K562 (cell line): ENCODE results near the gene PCED1B. TPM values are rescaled to one million over a fixed set of nuclear protein-coding genes. Genes with fewer than 3 reads are reported as not detected.

Experiments used
- ATAC-seq: fragments of 200-7000 bp; cut with Tn5 transposase; 3 replicates; pipeline ENCODE4 v1.9.1; 2020; ENCODE audit warnings: moderate library complexity
- BruUV-seq: library from RNA; stranded (reverse); fragments of 400-500 nt; replicated peaks from 2 replicates; lab custom pipeline; 2021; lab: Mats Ljungman, UMichigan
- CTCF ChIA-PET: fragments of 300-600 bp; formaldehyde crosslinking; extraction: SDS; loops from one replicate; lab custom pipeline; 2021; ENCODE audit warnings: low intra/inter-chr PET ratio; lab: Yijun Ruan, JAX
- POLR2A ChIA-PET: fragments of 300-600, 350-650 bp; sonication (Branson Sonifier 250); formaldehyde crosslinking; extraction: SDS; loops from one replicate; lab custom pipeline; 2021; ENCODE audit warnings: antibody characterized with exemption, inconsistent platforms; lab: Yijun Ruan, JAX
- DNase-seq, 4 experiments: peaks; one replicate each; pipeline versions ENCODE4 v3.0.0 to v3.0.0-alpha.2; 2011 to 2018; ENCODE audit warnings: low spot score in 3 of 4, mixed read lengths in 3 of 4; ENCODE audit errors: extremely low read depth in 1 of 4
- FAIRE-seq: peaks from 2 replicates; lab custom pipeline; 2011; peaks lifted over from hg19 to GRCh38; lab: Jason Lieb, UNC
- H2AFZ ChIP-seq: 2 replicates; pipeline ENCODE4 v1.6.0; 2011; ENCODE audit warnings: low read depth, low read length, control low read depth, inconsistent platforms
- H3K27ac ChIP-seq: fragments of 200-600 bp; 3 replicates; pipeline ENCODE4 v1.8.0; 2011; ENCODE audit warnings: low read depth, mild to moderate bottlenecking, control low read depth, inconsistent platforms, low read length, moderate library complexity, mixed read lengths; ENCODE audit errors: extremely low read depth
- H3K27me3 ChIP-seq, 2 experiments: fragments of 300-600 bp in 1 of 2; 2 replicates in 1 of 2; 3 replicates in 1 of 2; pipeline versions ENCODE4 v1.6.0 to v1.8.0; 2011; ENCODE audit warnings: inconsistent platforms in 2 of 2, low read length in 2 of 2, mild to moderate bottlenecking in 1 of 2, mixed read lengths in 1 of 2, moderate library complexity in 1 of 2; ENCODE audit not compliant: control insufficient read depth in 2 of 2, insufficient read depth in 2 of 2
- H3K36me3 ChIP-seq: fragments of 300-600 bp; 3 replicates; pipeline ENCODE4 v1.8.0; 2011; ENCODE audit warnings: mild to moderate bottlenecking, low read length, inconsistent platforms; ENCODE audit not compliant: control insufficient read depth, insufficient read depth
- H3K4me1 ChIP-seq, 2 experiments: fragments of 200-600 bp in 1 of 2; replicated peaks in 1 of 2; 2 replicates in 1 of 2; 3 replicates in 1 of 2; pipeline versions ENCODE4 v1.5.1 to v1.8.0; 2011; ENCODE audit warnings: inconsistent platforms in 2 of 2, low read length in 2 of 2, mild to moderate bottlenecking in 1 of 2, mixed read lengths in 1 of 2, moderate library complexity in 1 of 2; ENCODE audit not compliant: control insufficient read depth in 2 of 2, insufficient read depth in 2 of 2
- H3K4me2 ChIP-seq: 2 replicates; pipeline ENCODE4 v1.6.1; 2011; ENCODE audit warnings: low read length, control low read depth, inconsistent platforms, mixed read lengths; ENCODE audit not compliant: insufficient read depth
- H3K4me3 ChIP-seq: fragments of 200-600 bp; sonication (generic), shearing (Covaris generic); 2 replicates; pipeline ENCODE4 v1.5.1; 2016; ENCODE audit warnings: control low read depth, inconsistent platforms
- H3K79me2 ChIP-seq: fragments of 200-600 bp; 3 replicates; pipeline ENCODE4 v1.8.0; 2011; ENCODE audit warnings: low read length, inconsistent platforms; ENCODE audit not compliant: control insufficient read depth, insufficient read depth
- H3K9ac ChIP-seq, 2 experiments: 2 replicates each; pipeline versions ENCODE4 v1.6.0 to v1.6.1; 2011; ENCODE audit warnings: low read depth in 2 of 2, low read length in 2 of 2, control low read depth in 1 of 2, inconsistent platforms in 1 of 2, mild to moderate bottlenecking in 1 of 2, mixed read lengths in 1 of 2; ENCODE audit not compliant: insufficient read depth in 1 of 2
- H3K9me1 ChIP-seq: one replicate; pipeline ENCODE4 v1.6.0; 2011; ENCODE audit warnings: inconsistent platforms, mild to moderate bottlenecking, low read length, moderate library complexity; ENCODE audit not compliant: control insufficient read depth, insufficient read depth
- H3K9me3 ChIP-seq: replicated peaks from 2 replicates; pipeline ENCODE4 v1.5.1; 2011; ENCODE audit warnings: low read depth, low read length, inconsistent platforms; ENCODE audit not compliant: control insufficient read depth, insufficient read depth
- H4K20me1 ChIP-seq: replicated peaks from 2 replicates; pipeline ENCODE4 v1.6.1; 2011; ENCODE audit warnings: low read length, inconsistent platforms, mixed read lengths; ENCODE audit not compliant: control insufficient read depth, insufficient read depth
- ARID4B ChIP-seq: sonication (generic); formaldehyde crosslinking; IDR thresholded peaks from 2 replicates; pipeline ENCODE4 v1.8.0; 2022; ENCODE audit warnings: mild to moderate bottlenecking, missing genetic modification reagents
- CEBPB ChIP-seq: fragments of 450-650 bp; IDR thresholded peaks from 2 replicates; pipeline ENCODE4 v1.6.1; 2016; ENCODE audit warnings: missing genetic modification characterization, missing compliant biosample characterization
- CEBPG ChIP-seq, 3 experiments: fragments of 200-800 bp in 1 of 3; sonication (Bioruptor generic) in 1 of 3; sonication (generic) in 1 of 3; formaldehyde crosslinking in 1 of 3; IDR thresholded peaks in 2 of 3; conservative IDR thresholded peaks in 1 of 3; 2 replicates each; pipeline versions ENCODE4 v1.6.1 to v1.8.0; 2016 to 2022; ENCODE audit warnings: missing compliant biosample characterization in 2 of 3, missing genetic modification characterization in 2 of 3, mild to moderate bottlenecking in 1 of 3, missing genetic modification reagents in 1 of 3
- HDAC6 ChIP-seq: IDR thresholded peaks from 2 replicates; pipeline ENCODE4 v1.6.1; 2012; ENCODE audit warnings: low read depth, mild to moderate bottlenecking, control low read depth, inconsistent platforms, low read length, moderate library complexity
- HNRNPK ChIP-seq: fragments of 200-400 bp; formaldehyde crosslinking; IDR thresholded peaks from one replicate; pipeline ENCODE4 v1.6.1; 2018; ENCODE audit warnings: mild to moderate bottlenecking, low read depth, low read length; ENCODE audit not compliant: poor library complexity, severe bottlenecking
- HSF4 ChIP-seq: fragments of 250-450 bp; sonication (Bioruptor Pico); IDR thresholded peaks from 2 replicates; pipeline ENCODE4 v2.1.2; 2022; ENCODE audit warnings: mild to moderate bottlenecking, moderate library complexity, borderline replicate concordance
- LEF1 ChIP-seq: fragments of 450-650 bp; IDR thresholded peaks from 2 replicates; pipeline ENCODE4 v1.6.1; 2016; ENCODE audit warnings: mild to moderate bottlenecking
- STAT5B ChIP-seq: fragments of 250-450 bp; sonication (Bioruptor Pico); IDR thresholded peaks from 2 replicates; pipeline ENCODE4 v1.8.0; 2021; ENCODE audit warnings: mild to moderate bottlenecking, inconsistent platforms
- TBP ChIP-seq: optimal IDR thresholded peaks from 2 replicates; pipeline ENCODE3; 2011; ENCODE audit warnings: low read depth, low read length, improper control_type of control experiment
- TSC22D4 ChIP-seq: fragments of 450-650 bp; IDR thresholded peaks from 2 replicates; pipeline ENCODE4 v1.6.1; 2016; ENCODE audit warnings: missing genetic modification characterization, missing biosample characterization, control low read depth
- ZBTB26 ChIP-seq: fragments of 450-650 bp; formaldehyde crosslinking; IDR thresholded peaks from 2 replicates; pipeline ENCODE4 v1.4.0; 2022; ENCODE audit warnings: missing genetic modification characterization
- ZNF217 ChIP-seq: sonication (generic); formaldehyde crosslinking; IDR thresholded peaks from 2 replicates; pipeline ENCODE4 v1.8.0; 2022; ENCODE audit warnings: mild to moderate bottlenecking, missing genetic modification reagents
- ZNF253 ChIP-seq: fragments of 250-450 bp; sonication (Bioruptor Pico); conservative IDR thresholded peaks from 2 replicates; pipeline ENCODE4 v1.6.1; 2021; ENCODE audit warnings: mild to moderate bottlenecking
- ZNF583 ChIP-seq: fragments of 250-450 bp; sonication (Bioruptor Pico); IDR thresholded peaks from 2 replicates; pipeline ENCODE4 v1.4.0; 2020
- in situ Hi-C: fragments of 300-500 bp; cut with MboI; formaldehyde crosslinking; loops from 4 replicates; pipeline ENCODE4 v1.15.0; 2018; ENCODE audit warnings: inconsistent platforms, mixed read lengths
- intact Hi-C: fragments of 100-400 bp; cut with micrococcal nuclease; formaldehyde crosslinking; loops from 2 replicates; pipeline ENCODE4 v1.14.2; 2022
- polyA plus RNA-seq, 8 experiments: library from polyadenylated mRNA; depleted of rRNA in 4 of 8; stranded (reverse) in 5 of 8; unstranded in 3 of 8; fragments of >200 nt; fragmentation: Nextera tagmentation in 2 of 8; fragmentation: Illumina TruSeq in 1 of 8; extraction: Ambion mirVana in 2 of 8; extraction: Trizol in 1 of 8; gene quantifications; 2 replicates each; pipeline versions ENCODE4 v1.2.1 to v1.2.3, GENCODE V29; 2011 to 2014; ENCODE audit warnings: inconsistent platforms in 1 of 8, missing spikeins in 1 of 8
- total RNA-seq, 7 experiments: library from RNA; depleted of rRNA in 6 of 7; stranded (reverse); fragments of >200 nt in 6 of 7; fragmentation: Illumina TruSeq in 2 of 7; extraction: Trizol in 2 of 7; gene quantifications; 2 replicates each; pipeline versions ENCODE4 v1.2.1 to v1.2.3, GENCODE V29; 2011 to 2021; ENCODE audit warnings: low replicate concordance in 1 of 7

PCED1B gene
- total and polyA plus RNA-seq, 9 of the 15 experiments (the other 6 are each of a cell fraction or from before 2014, with no cell fraction given) = 1.2 to 9.3 (median 2.5) TPM

- TF ChIP-seq CEBPG (CRISPR knock-in tag; IDR thresholded peaks at IDR 0.05) = no peak
- 0 out of 4 replicates have a peak, but pooled peaks of 1 of the 2 experiments have one; percentile 15 for TF ChIP-seq CEBPG (tag; conservative IDR thresholded peaks at IDR 0.05 in 1 of 2, IDR thresholded peaks at IDR 0.05 in 1 of 2)
- TF ChIP-seq ZNF583 (CRISPR knock-in tag) = no peak
- TF ChIP-seq TBP = no peak
Observed at GRCh38 chr12:47237751-47238211, 158.4 kb downstream of the PCED1B start (continued).

- Histone ChIP-seq H3K79me2 (no peaks in the 10 kb centered on the region), H3K27ac (no peak overlapping the region), H3K27me3 (no peaks in the 10 kb centered on the region; a peak in 1 of 5 replicates), H3K9me3 (peaks cover 2% of the 10 kb centered on the region), H3K36me3 (peaks cover 4% of the 10 kb centered on the region; the same call in 1 of the 3 replicates), H3K4me2 (no peak overlapping the region), H3K9me1 (no peaks in the 10 kb centered on the region), H4K20me1 (no peaks in the 10 kb centered on the region), H3K4me1 (peaks cover 0 to 13% of the 10 kb centered on the region in 2 experiments; a peak in 3 of 5 replicates), H3K9ac (no peak overlapping the region), H3K4me3 (no peak overlapping the region), H2AFZ (0 out of 2 replicates have a peak overlapping the region, but pooled peaks have one; percentile 9)
- TF ChIP-seq CEBPB (tag) (0 out of 2 replicates have a peak, but pooled peaks have one; percentile 10), TSC22D4 (0 out of 2 replicates have a peak, but pooled peaks have one; percentile 34), ZBTB26 (CRISPR knock-in tag) (no peak), STAT5B (CRISPR knock-in tag) (no peak), ZNF217 (CRISPR knock-in tag) (no peak), LEF1 (no peak), ZNF253 (CRISPR knock-in tag) (no peak), CEBPG (CRISPR knock-in tag; IDR thresholded peaks at IDR 0.05) (no peak), CEBPG (tag; conservative IDR thresholded peaks at IDR 0.05 in 1 of 2, IDR thresholded peaks at IDR 0.05 in 1 of 2) (peak in 1 of 2 experiments; percentile 56; a peak in 1 of 4 replicates), HSF4 (CRISPR knock-in tag) (no peak), ARID4B (no peak), HDAC6 (no peak), HNRNPK (no peak)
- BruUV-seq = no TSS peak
- ATAC-seq (no peak), FAIRE-seq (no peak), DNase-seq (no peak)
- ChIA-PET POLR2A (no interaction called here), CTCF (no interaction called here)
- intact Hi-C loops = no loop called here
- in situ Hi-C loops = no loop called here
Observed at GRCh38 chr12:47238669-47239114, 159.3 kb downstream of the PCED1B start.
